ENCODE results near the gene PTPRG. TPM values are rescaled to one million over a fixed set of nuclear protein-coding genes. Genes with fewer than 3 reads are reported as not detected.

PTPRG gene
- total RNA-seq, 2 donors from 2014 or later = 76.5 to 108 TPM

GRCh38 chr3:61922118-61922517 lies 360.7 kb downstream of the PTPRG start:
- no peak for TF ChIP-seq CTCF (conservative IDR thresholded peaks at IDR 0.05)
- no peaks in the 10 kb centered on the region for H3K36me3 Mint-ChIP-seq (ENCODE audit: low read depth)
- peaks cover 23% of the 10 kb centered on the region for H3K4me1 Mint-ChIP-seq
- Histone ChIP-seq H3K4me3 (ENCODE audit: low read length) (no peak overlapping the region), H3K27me3 (ENCODE audit: control insufficient read depth, insufficient read depth, low read length, poor library complexity, severe bottlenecking) (no peaks in the 10 kb centered on the region), H3K27ac (ENCODE audit: low read depth, low read length) (no peak overlapping the region), H3K4me1 (ENCODE audit: control insufficient read depth, insufficient read depth, low read length) (no peaks in the 10 kb centered on the region), H3K9ac (ENCODE audit: extremely low read depth, low read length, poor library complexity, severe bottlenecking) (no peak overlapping the region), H3K36me3 (ENCODE audit: control insufficient read depth, insufficient read depth, low read length) (no peaks in the 10 kb centered on the region), H3K9me3 (ENCODE audit: control insufficient read depth, low read length) (no peaks in the 10 kb centered on the region)
- no peaks in the 10 kb centered on the region for H3K27me3 Mint-ChIP-seq (ENCODE audit: insufficient read depth)
- H3K9me3 Mint-ChIP-seq = no peaks in the 10 kb centered on the region
- WGBS, 2 experiments (ENCODE audit: insufficient coverage in 1 of 2, insufficient read length in 1 of 2) = 83 to 91% methylated on average over 4 to 5 of the region's 5 CpGs
- DNase-seq = no peak
- H3K4me3 Mint-ChIP-seq = no peak overlapping the region
- H3K27ac Mint-ChIP-seq = no peak overlapping the region

- H3K27ac ChIP-seq (ENCODE audit: low read depth, low read length) = no peak overlapping the region
- no peak overlapping the region for H3K4me3 ChIP-seq (ENCODE audit: low read length)
- no peaks in the 10 kb centered on the region for H3K27me3 ChIP-seq (ENCODE audit: control insufficient read depth, insufficient read depth, low read length, poor library complexity, severe bottlenecking)
- TF ChIP-seq CTCF (conservative IDR thresholded peaks at IDR 0.05) = no peak
- DNase-seq = no peak
- H3K27me3 Mint-ChIP-seq (ENCODE audit: insufficient read depth) = no peaks in the 10 kb centered on the region
- no peaks in the 10 kb centered on the region for H3K36me3 ChIP-seq (ENCODE audit: control insufficient read depth, insufficient read depth, low read length)
- H3K4me1 ChIP-seq (ENCODE audit: control insufficient read depth, insufficient read depth, low read length) = no peaks in the 10 kb centered on the region
- H3K36me3 Mint-ChIP-seq (ENCODE audit: low read depth) = no peaks in the 10 kb centered on the region
- peaks cover 22% of the 10 kb centered on the region for H3K4me1 Mint-ChIP-seq
- no peak overlapping the region for H3K27ac Mint-ChIP-seq
- 86 to 89% methylated on average over 3 of the region's 4 CpGs for WGBS, 2 experiments (ENCODE audit: insufficient coverage in 1 of 2, insufficient read length in 1 of 2)
- no peak overlapping the region for H3K4me3 Mint-ChIP-seq
- H3K9ac ChIP-seq (ENCODE audit: extremely low read depth, low read length, poor library complexity, severe bottlenecking) = no peak overlapping the region
- H3K9me3 Mint-ChIP-seq = no peaks in the 10 kb centered on the region
- no peaks in the 10 kb centered on the region for H3K9me3 ChIP-seq (ENCODE audit: control insufficient read depth, low read length)
Measured at GRCh38 chr3:61924090-61924735, 362.8 kb downstream of the PTPRG start.

GRCh38 chr3:61924991-61925390 lies 363.6 kb downstream of the PTPRG start:
- no peak overlapping the region for H3K4me3 Mint-ChIP-seq
- H3K36me3 Mint-ChIP-seq (ENCODE audit: low read depth) = no peaks in the 10 kb centered on the region
- WGBS, 2 experiments (ENCODE audit: insufficient coverage in 1 of 2, insufficient read length in 1 of 2) = 95 to 100% methylated on average over 1 to 2 of the region's 2 CpGs
- no peaks in the 10 kb centered on the region for H3K4me1 ChIP-seq (ENCODE audit: control insufficient read depth, insufficient read depth, low read length)
- no peaks in the 10 kb centered on the region for H3K36me3 ChIP-seq (ENCODE audit: control insufficient read depth, insufficient read depth, low read length)
- no peaks in the 10 kb centered on the region for H3K27me3 ChIP-seq (ENCODE audit: control insufficient read depth, insufficient read depth, low read length, poor library complexity, severe bottlenecking)
- H3K9me3 ChIP-seq (ENCODE audit: control insufficient read depth, low read length) = no peaks in the 10 kb centered on the region
- no peak for DNase-seq
- H3K9me3 Mint-ChIP-seq = no peaks in the 10 kb centered on the region
- no peak overlapping the region for H3K4me3 ChIP-seq (ENCODE audit: low read length)
- H3K4me1 Mint-ChIP-seq = peaks cover 20% of the 10 kb centered on the region
- H3K9ac ChIP-seq (ENCODE audit: extremely low read depth, low read length, poor library complexity, severe bottlenecking) = no peak overlapping the region
- no peaks in the 10 kb centered on the region for H3K27me3 Mint-ChIP-seq (ENCODE audit: insufficient read depth)
- no peak overlapping the region for H3K27ac ChIP-seq (ENCODE audit: low read depth, low read length)
- no peak for TF ChIP-seq CTCF (conservative IDR thresholded peaks at IDR 0.05)
- H3K27ac Mint-ChIP-seq = no peak overlapping the region
